GM18505 (cell line): Measurements from ENCODE around the gene ADAMTS14.

Experiments
- ATAC-seq: cut with Tn5 transposase; IDR thresholded peaks from one replicate; pipeline ENCODE4 v1.9.1; 2021; ENCODE audit not compliant: unreplicated experiment
- POLR2A ChIP-seq: IDR thresholded peaks from 4 replicates; pipeline ENCODE4 v1.6.1; 2011; ENCODE audit warnings: borderline replicate concordance; ENCODE audit not compliant: insufficient read depth, insufficient read length; ENCODE audit errors: extremely low read depth

The ADAMTS14 gene

GRCh38 chr10:70732569-70732968 is 60.3 kb downstream of the ADAMTS14 start:
- no peak for TF ChIP-seq POLR2A
- no peak for ATAC-seq

GRCh38 chr10:70733051-70733450 is 60.7 kb downstream of the ADAMTS14 start:
- no peak for ATAC-seq
- TF ChIP-seq POLR2A = no peak

GRCh38 chr10:70735161-70735560 is 62.9 kb downstream of the ADAMTS14 start:
- ATAC-seq = no peak
- no peak for TF ChIP-seq POLR2A

GRCh38 chr10:70736525-70736924 is 64.2 kb downstream of the ADAMTS14 start:
- ATAC-seq = no peak

GRCh38 chr10:70737250-70737649 is 64.9 kb downstream of the ADAMTS14 start:
- no peak for ATAC-seq
- no peak for TF ChIP-seq POLR2A

More at GRCh38 chr10:70736525-70736924, 64.2 kb downstream of the ADAMTS14 start:
- no peak for TF ChIP-seq POLR2A

GRCh38 chr10:70738006-70738760 is 65.9 kb downstream of the ADAMTS14 start:
- no peak for ATAC-seq
- TF ChIP-seq POLR2A = no peak

- no peak for TF ChIP-seq POLR2A
- no peak for ATAC-seq
These were observed 66.4 kb downstream of the ADAMTS14 start for GRCh38 chr10:70738761-70739121.

GRCh38 chr10:70740406-70741288 is 68.3 kb downstream of the ADAMTS14 start:
- TF ChIP-seq POLR2A = no peak
- ATAC-seq = no peak

GRCh38 chr10:70742537-70743429 is 70.5 kb downstream of the ADAMTS14 start:
- TF ChIP-seq POLR2A = no peak

GRCh38 chr10:70743430-70743788 is 71.1 kb downstream of the ADAMTS14 start:
- ATAC-seq = no peak
- no peak for TF ChIP-seq POLR2A

More at GRCh38 chr10:70742537-70743429, 70.5 kb downstream of the ADAMTS14 start:
- no peak for ATAC-seq

GRCh38 chr10:70743879-70744278 is 71.6 kb downstream of the ADAMTS14 start:
- no peak for ATAC-seq
- TF ChIP-seq POLR2A = no peak

GRCh38 chr10:70744617-70745143 is 72.4 kb downstream of the ADAMTS14 start:
- TF ChIP-seq POLR2A = no peak
- ATAC-seq = no peak

- no peak for ATAC-seq
These were observed 73.2 kb downstream of the ADAMTS14 start for GRCh38 chr10:70745555-70745954.

More at GRCh38 chr10:70745555-70745954, 73.2 kb downstream of the ADAMTS14 start:
- TF ChIP-seq POLR2A = no peak
